SU-DHL-6 (cell line): Measurements from ENCODE around the gene RNF225.

ENCODE experiments used
- CTCF ChIP-seq: fragments of 200-600 bp; sonication (generic); IDR thresholded peaks from one replicate; pipeline ENCODE4 v1.5.1; 2017; ENCODE audit warnings: antibody characterized with exemption, mild to moderate bottlenecking, low read length, moderate library complexity; ENCODE audit not compliant: insufficient read depth, poor library complexity, severe bottlenecking
- EZH2phosphoT487 ChIP-seq: fragments of 200-600 bp; sonication (generic), shearing (Covaris generic); conservative IDR thresholded peaks from 2 replicates; pipeline ENCODE4 v1.6.1; 2018; ENCODE audit warnings: mild to moderate bottlenecking, antibody characterized with exemption, low read length, moderate library complexity, mixed read lengths

DNA sequence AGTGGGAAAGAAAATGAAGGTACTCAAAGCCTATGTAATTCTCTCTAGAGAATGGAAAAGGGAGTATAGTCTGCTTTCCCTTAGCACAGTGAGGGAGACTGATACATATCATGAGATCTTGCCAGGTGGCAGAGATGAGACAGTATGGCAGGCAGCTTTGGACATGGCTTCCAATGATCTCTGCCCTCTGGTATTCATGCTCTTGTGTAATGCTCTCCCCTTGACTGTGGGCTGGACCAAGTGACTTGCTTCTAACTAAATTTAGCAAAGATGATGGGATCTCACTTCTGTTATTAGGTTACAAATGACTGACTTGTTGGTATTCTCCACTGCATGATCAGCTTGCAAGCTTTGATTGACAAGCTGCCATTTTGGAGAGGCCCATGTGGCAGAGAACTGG, 34.3 kb downstream of the RNF225 start:
- TF ChIP-seq CTCF (no peak), EZH2phosphoT487 (no peak)
